Suppressor macrophage (primary cell): ENCODE data around the gene FRAS1.
"Not testable (repeated sequence)": the region's sequence is repeated elsewhere in the genome, so short reads cannot be mapped to it uniquely, and the experiment has no call there.

Source experiments
- DNase-seq, 4 experiments: peaks; one replicate each; pipeline ENCODE4 v3.0.0-alpha.2; 2020 to 2022

Gene FRAS1

DNA sequence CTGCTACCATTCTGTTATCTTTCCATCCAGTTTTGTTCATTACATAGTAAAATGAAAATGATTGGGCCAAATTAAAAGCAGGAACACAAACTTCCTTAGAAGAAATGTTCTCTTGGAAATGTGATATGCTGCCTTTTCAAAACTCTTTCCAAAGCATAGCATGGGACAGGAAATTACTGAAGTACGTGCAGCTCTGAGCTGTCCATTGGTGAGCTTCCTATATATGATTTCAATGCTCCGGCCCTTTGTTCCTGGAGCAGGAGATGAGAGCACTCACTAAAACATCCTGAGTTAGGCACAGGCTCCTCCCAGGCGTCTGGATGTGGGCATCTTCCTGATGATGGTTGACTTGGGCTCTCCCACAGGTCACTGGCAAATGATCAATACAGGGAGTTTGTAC lies 461.4 kb downstream of the FRAS1 start:
- DNase-seq, result no peak

DNA sequence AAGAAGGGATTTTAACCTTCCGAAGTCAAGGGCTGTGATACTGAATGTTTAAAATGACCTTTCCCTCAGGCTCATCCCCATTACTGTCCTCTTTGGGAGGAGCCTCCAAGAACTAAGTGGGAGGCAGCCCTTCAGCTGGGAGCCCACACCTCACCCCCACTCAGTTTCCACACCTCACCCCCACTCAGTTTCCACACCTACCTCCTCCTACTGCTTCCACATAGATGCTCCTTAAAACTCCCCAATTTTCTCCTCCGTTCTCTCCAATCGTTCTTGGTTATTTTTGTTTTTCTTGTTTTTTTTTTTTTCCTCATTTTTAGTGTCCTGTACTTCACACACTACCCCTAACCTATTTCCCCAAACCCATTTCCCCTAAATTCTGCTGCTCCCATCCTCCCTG lies 462.8 kb downstream of the FRAS1 start:
- DNase-seq, result no peak

DNA sequence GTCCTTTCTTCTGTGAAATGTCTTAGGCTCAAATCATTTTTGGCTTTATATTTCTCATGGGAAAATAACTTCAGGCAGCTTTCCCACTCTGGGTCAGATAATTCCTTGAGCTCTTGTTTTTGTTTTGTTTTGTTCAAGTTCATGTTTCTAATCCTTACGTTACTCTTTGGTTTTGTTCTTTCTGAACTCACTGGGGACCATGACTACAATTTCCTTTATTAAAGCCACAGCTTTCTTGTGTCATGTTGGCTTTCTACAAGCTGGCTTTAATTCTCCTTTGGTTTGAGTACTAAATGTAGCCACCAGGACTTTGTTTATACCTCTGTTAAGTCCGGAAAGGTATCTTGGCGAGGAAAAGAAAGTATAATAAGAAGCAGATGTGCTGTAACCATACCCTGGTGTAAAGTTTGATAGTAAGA lies 463.7 kb downstream of the FRAS1 start:
- no peak for DNase-seq

DNA sequence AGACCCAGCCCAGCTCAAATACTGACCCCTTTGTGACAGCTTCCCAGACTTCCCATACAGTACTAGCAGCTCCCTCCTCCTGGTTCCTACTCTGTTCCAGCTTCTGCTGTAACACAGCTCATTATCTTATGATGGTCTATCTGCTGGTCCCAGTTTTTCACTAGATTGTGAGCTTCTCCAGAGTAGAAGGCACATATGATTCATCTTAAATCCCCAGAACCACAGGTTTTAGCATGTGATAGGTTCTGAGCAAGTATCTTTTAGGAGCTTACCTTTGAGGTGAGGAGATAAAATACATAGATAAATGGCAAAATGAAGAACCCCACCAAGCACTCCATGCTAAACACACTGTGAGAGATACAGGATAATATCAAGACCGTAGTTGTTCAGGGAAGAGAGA lies 466.9 kb downstream of the FRAS1 start:
- DNase-seq, result no peak

DNA sequence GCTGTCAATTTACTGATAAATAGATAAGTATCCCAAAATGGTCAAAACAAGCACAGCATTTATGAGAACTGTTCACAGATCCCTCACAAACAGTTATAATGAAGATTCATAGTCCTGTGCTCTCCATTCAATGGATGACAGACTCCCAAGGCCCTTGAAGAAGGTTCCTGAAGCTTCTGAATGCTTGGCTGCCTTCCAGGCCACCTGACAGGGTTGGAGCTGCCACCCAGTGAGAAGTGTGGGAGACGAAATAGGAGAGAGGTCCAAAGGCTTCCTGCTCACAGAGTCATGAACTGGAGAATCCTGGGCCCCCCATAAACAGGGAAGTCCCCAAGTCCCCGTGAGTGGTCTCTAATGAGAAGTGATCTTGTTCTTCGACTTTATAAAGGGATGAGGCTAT lies 468.4 kb downstream of the FRAS1 start:
- DNase-seq, result peak in 1 of 4 experiments; percentile 13

DNA sequence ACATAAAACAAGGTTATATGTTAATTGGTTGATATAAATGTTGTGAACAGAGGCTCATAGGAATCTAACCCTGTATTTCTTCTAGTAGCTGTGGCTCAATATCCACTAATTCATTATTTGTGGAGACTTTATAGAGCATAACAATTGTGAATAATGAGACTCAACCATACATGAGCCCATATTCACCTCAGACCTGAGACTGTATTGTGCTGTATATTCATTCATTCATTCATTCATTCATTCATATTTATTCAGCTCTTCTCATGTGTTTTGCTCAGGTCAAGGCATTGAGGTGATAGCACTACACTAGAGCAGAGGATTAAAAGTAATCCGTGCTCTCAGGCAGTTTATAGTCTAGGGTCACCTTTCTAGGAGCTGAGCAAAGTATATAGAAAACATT lies 470.0 kb downstream of the FRAS1 start:
- DNase-seq, result no peak

DNA sequence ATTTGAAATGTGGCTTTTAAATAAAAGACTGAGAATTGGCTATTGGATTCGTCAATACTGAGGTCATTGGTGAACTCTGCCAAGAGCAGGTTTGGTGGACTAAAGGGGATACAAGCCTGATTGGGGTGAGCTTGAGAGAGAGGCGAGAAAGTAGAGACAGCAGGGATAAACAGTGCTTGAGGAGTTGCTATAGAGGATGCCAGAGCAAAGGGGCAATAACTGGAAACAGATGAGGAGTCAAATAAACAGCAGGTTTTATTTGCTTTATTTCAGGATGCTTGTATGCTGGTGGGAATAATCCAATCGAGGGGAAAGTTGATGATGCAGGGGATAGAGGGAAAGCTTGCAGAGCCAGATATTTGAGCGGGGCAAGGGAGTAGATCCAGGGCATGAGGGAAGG lies 470.4 kb downstream of the FRAS1 start:
- DNase-seq, result no peak

DNA sequence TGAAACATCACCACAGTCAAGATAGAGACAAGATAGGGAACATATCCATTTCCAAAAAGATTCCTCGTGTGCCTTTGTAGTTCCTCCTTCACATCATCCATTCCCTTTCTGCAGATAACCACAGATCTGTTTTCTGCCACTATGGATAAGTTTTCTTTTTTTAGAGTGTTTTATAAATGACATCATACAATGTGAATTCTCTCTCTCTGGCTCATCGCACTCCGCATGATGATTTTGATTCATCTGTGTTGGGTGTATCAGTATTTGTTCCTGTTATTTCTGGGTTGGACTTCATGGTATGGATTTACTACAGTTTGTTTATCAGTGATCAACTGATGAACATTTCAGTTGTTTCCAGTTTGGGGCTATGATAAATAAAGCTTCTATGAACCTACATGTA lies 471.2 kb downstream of the FRAS1 start:
- no peak for DNase-seq

DNA sequence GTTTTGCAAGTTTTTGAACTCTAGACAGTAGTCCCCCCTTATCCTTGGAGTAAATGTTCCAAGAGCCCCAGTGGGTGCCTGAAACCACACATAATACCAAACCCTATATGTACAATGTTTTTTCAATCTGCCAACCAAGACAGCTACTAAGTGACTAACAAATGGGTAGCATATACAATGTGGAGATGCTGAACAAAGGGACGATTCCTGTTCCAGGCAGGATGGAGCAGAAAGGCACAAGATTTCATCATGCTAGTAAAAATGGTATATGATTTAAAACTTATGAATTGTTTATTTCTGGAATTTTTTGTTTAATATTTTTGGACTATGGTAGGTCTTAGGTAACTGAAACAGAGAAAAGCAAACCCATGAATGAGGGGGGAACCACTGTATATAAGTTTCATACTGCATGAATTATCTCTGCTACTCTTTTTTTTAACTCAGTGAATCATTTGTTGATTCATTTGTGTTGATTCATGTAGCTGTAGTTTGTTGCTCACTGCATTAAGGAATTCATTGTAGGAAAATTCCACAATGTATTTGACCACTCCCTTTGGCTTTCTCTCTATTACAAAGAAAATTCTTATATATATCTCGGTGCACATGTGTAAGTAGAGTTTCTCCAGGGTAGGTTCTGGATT lies 472.6 kb downstream of the FRAS1 start:
- DNase-seq, result no peak

DNA sequence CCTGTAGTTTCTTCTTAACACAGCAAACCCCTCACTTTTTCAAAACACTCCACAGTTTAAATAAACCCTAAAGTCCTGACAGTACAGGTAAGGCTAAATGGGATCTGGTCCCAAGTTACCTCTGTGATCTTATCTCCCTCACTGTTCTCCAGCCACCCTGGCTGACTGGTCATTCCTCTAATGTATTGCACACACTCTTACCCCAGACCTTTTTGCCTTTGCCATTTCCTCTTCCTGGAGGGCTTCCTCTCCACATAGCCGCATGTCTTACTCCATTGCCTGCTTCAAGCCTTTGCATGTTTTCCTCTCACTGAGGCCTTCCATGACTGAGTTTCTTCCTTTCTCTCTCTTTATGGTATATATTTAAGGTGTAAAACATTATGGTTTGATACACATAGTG lies 474.9 kb downstream of the FRAS1 start:
- DNase-seq, result peak in 3 of 4 experiments; percentile 11 to 23 (median 17)

DNA sequence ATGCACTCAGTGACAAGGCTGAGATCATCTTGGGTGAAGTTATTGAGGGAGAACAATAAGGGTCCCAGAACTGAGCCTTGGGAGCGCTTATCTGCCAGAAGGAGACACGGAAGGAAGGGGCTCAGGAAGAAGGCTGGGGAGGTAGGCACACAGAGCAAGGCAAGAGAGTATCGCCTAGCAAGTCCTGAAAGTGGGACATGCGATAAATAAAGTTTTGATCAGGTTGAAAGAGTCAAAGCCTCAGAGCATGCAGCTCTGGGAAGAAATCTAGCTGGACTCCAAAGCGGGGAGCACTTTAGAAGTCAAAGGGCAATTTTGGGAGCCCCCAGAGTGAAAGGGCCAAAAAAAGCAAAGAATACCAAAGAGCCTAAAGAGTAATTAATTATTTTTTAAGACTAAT lies 476.7 kb downstream of the FRAS1 start:
- no peak for DNase-seq

DNA sequence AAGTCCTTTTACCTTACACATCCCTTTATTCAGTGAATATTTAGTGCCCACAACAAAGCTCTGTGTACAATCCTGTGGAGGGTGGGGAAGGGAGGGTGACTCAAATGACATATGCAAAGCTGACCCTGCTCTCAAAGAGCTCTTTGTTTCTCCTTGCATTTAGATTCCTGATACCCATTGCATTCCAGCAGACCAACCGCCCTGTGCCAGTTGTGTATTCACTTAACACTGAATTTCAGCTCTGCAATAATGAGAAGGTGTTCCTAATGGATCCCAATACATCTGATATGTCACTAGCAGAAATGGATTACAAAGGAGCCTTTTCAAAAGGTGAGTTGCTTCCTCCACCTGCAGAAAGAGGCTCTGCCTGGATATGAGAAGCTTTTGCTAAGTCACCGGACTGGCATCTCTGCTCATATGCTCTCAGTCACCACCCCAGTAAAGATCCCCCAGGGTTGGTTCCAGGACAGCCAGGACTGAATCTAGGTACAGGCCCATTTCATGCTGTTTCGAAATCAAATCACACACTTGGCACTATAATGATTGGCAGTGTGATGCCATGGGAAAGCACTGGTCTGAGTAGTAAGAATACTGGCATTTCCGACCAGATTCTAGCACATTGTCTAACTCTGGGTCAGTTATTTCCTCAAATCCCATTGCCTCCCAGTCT lies 477.3 kb downstream of the FRAS1 start:
- DNase-seq, result no peak

DNA sequence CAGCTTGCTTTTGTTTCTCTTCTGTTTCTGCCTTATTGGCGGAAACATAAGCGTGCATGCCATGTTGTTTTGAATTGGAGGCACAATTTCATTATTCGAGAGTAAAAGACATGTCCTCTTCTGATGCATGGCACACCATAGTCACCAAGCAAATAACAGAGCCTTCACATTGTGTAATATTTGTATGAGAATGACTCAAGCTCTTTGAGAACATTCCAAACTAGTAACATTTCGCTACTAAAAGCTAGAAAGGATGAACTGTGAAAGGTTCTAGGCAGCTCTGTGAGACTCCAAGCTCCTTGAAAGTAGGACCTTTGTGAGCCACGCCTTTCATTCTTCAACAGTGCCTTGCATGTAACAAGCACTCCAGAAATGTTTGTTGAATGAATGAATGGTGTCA lies 485.2 kb downstream of the FRAS1 start:
- no peak for DNase-seq

DNA sequence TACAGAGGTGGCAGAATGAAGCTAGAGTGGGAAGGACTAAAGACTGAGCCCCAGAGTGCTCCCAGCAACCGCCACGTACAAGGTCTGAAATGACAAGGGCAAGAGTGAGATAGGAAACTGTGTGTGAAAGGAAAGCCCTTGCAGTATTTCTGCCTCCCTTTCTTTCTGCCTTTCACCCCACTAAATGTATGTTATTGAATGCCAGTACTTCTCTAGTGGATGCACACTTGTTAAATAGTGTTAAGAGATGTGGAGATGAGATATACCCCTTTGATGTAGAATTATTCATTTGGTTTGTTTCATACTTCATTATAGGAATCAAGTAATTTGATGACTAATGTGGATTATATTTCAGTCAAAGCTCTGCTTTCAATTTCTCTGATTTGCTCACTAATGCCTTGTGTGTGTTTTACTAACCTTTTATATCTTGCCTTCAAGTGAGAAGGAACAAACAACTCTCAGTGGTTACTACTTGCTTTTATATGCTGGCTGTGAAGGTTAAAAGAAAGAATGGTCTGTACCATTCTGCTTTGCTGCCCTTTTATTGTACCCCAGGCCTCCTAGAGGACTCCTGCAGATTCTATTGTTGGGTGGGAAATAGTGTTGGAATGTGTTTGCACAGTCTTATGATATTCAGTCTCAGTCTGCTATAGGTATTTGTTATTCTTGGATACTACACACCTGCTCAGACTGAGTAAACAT lies 486.5 kb downstream of the FRAS1 start:
- DNase-seq, result no peak

DNA sequence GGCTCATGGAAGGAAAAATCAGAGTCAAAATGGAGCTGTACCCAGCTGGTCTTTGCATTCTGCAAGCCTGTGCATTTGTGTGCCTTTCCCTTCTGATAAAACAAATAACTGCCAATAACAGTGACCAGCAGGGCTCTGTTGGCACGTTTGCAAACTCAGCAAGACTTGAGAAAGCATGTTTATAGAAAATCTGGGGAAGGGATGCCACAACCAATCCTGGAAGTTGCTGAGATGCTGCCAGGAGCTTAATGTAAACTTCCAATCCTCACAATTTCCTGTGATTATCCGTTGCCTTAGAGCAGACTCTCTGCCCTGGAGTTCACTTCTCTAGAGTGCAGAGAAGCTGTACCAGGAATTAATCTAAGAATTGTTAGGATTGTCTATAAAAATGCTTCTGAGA lies 487.6 kb downstream of the FRAS1 start:
- no peak for DNase-seq

DNA sequence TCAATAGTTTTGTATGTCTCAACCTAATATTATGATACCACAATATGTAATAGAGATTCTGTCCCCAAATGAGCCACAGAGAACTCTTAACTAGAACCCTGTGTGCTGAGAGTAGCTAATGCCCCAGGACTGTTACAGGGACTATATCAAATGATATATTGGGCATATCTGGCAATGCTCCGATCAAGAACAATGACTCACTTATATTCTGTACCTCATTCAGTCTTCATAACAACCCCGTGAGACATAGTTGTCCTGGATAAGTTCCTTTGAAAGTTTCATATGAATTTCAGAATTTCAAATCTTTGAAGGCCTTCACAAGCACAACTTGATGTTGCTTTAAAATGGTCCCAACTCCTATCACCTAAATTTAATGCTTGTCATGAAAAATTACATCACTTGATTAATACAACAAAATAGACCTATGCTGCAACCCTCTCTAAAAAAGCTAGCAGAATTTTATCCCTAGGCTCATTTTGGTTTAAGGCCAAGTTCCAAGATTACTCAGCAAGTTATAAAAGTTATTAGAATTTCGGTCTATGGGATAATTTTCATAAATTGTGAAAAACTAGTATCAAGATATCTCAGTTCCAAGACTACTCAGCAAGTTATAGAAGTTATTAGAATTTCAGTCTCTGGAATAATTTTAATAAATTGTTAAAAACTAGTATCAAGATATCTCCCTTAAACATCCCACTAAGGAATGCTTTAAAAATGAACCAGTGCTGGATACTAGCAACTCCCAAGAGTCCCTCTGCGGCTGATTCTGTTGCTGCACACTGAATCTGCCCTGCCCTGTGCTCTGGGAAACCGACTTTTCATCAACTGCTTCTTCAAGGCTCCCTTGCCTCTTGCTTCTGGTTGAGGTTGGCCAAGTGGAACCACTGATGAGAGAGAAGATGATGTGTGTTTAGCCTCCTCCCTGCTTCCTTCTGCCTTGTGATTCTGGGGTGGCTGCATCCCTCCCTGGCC lies 488.4 kb downstream of the FRAS1 start:
- no peak for DNase-seq

DNA sequence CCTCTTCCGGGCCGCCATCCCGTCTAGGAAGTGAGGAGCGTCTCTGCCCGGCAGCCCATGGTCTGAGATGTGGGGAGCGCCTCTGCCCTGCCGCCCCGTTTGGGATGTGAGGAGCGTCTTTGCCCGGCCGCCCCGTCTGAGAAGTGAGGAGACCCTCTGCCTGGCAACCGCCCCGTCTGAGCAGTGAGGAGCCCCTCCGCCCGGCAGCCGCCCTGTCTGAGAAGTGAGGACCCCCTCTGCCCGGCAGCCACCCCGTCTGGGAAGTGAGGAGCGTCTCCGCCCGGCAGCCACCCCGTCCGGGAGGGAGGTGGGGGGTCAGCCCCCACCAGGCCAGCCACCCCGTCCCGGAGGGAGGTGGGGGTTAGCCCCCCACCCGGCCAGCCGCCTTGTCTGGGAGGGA lies 490.8 kb downstream of the FRAS1 start:
- not testable (repeated sequence) for DNase-seq

DNA sequence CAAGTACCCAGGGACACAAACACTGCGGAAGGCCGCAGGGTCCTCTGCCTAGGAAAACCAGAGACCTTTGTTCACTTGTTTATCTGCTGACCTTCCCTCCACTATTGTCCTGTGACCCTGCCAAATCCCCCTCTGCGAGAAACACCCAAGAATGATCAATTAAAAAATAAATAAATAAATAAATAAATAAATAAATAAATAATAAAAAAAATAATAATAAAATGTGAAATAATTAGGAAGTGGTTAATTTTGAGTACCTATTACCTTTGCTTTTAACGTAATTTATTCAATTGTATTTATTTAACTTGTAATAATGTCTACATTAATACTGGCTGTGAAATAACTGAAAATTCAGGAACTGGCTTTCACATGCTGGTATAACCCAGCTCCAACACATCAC lies 491.8 kb downstream of the FRAS1 start:
- DNase-seq, result not testable (repeated sequence)

DNA sequence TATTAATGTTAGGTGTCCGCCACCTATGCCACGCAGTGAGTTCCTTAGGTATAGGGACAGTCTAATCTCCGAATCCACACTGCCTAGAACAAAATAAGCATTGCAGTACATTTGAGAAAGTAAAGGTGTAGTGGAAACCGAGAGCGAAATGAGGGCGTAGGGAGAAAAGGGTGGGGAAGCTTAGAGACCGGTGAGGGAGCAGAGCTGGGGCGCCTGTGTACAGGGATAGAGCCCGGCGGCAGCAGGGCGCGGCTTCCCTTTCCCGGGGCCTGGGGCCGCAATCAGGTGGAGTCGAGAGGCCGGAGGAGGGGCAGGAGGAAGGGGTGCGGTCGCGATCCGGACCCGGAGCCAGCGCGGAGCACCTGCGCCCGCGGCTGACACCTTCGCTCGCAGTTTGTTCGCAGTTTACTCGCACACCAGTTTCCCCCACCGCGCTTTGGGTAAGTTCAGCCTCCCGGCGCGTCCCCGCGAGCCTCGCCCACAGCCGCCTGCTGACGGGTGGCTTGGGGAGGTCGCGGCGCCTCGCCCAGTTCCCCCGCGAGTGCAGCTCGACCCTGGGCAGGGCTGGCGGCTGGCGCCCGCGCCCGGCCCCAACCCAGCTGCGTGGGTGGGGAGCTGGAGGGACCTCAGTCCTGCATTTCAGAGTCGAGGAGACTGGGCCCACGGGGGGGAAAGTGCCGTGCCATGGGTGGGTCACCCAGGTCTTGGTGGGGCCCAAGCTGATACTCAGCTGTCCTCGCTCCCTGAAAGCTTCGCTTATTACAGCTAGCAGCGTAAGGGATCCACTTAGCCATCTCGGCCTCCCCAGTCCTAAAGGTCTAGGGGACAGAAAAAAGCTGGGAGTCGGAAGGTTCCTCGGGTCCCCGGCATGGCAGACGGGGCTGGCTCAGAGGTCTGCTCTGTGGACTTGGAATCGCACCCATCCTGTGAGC lies 494.6 kb downstream of the FRAS1 start, which contains the start of gene ANXA3:
TSS of gene ANXA3 (plus strand) at position 351 of the 932 bp plus-strand sequence. CDS start 2,704 bp downstream, outside the sequence.
- peak; percentile 4 to 37 (median 10) for DNase-seq

DNA sequence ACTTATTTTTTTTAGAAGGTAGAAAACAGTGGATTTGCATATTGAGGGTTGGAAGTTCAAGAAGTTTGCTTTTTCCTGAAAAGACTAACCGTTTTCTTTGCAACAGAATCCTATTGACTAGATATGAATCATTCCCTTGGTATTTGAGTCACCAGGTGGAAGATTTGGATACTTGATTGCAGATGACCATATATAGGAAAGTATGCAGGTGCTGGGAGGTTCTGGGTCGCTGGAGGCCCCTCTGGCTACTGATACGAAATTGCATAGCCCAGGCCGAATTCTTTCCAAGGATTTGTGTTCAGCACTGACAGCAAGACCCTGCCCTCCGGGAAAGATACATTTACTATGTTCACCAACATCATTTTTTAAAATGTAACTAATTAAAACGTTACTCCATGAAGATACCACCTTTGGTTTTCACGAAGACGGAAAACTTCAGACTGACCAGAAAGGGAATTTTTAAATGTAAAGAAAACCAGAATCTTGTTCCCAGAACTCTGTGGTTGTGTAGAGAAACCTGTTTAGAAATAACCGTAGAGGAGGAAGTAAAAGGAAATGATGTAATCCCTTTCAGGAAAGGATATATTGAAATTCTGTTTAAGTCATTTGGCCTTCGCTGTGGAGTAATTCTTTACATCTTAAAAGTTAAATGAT lies 495.4 kb downstream of the FRAS1 start:
- DNase-seq, result peak in 2 of 4 experiments; percentile 57 to 61

DNA sequence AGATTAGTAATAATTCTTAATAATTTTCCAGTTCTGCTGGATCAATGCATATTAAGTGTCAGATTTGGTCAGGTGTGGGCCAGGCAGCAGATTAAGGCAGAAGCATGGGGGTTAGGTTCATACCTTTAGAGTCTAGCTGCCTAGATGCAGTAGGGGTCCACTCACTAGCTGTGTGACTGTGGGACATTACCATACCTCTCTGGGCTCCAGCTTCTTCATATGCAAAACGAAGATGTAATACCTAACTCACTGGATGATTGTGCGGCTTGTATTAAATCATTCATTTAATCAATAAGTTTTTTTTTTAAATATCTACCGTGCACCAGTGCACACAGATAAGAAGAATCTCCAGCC lies 495.9 kb downstream of the FRAS1 start:
- no peak for DNase-seq
